Superior temporal gyrus (tissue), 1 donor: ENCODE measurements around the gene CARD8.
"Not testable (repeated sequence)": the region's sequence is repeated elsewhere in the genome, so short reads cannot be mapped to it uniquely, and the experiment has no call there.

Experiments used
- DNase-seq: peaks from one replicate; pipeline ENCODE4 v3.0.0-alpha.2; 2016; ENCODE audit errors: extremely low spot score

The CARD8 gene, protein sequence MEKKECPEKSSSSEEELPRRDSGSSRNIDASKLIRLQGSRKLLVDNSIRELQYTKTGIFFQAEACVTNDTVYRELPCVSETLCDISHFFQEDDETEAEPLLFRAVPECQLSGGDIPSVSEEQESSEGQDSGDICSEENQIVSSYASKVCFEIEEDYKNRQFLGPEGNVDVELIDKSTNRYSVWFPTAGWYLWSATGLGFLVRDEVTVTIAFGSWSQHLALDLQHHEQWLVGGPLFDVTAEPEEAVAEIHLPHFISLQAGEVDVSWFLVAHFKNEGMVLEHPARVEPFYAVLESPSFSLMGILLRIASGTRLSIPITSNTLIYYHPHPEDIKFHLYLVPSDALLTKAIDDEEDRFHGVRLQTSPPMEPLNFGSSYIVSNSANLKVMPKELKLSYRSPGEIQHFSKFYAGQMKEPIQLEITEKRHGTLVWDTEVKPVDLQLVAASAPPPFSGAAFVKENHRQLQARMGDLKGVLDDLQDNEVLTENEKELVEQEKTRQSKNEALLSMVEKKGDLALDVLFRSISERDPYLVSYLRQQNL

DNA sequence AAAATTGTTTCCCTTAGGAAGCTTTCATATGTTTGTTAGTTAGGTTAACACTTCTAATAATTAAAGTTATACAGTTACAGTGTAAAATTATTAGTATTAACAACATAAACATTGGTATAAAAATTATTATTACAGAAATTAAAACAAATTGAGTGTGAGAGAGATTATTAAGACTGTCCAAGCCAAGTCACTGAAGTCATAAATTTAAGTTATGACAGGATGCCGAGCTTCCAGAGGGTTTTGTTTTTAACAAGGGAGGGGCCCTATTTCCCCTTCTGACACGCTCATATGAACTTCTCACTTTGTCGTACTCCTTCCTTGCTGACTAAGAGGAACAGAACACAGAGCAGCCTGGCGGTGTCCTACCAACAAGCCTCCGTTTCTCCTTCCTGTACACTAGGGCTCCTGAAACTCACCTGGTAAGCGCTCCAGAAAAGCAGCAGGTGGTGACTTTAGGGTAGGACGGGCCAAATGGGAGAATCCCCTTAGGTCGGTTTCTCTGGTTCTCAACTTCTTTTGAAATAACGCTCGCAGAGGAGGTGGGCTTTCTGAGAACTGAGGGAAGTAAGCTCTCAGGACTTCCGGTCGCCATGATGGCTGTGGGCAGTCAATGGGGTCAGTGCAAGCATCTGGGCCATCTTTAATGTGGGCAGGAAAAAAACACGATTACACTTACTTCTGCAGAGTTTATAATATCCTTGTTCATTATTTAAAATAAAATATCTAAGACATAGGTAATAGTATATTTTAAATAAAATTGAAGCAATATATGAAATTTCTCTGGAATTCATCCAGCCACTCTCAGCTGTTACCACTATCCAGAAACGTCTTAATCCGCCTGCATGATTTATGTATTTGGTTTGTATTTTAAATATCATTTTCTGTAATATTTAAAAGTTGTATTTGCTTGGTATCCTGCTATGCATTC, at the start of gene CARD8:
TSS of gene CARD8 (minus strand) at position 537 of the 928 bp plus-strand sequence. CDS start 14,892 bp downstream, outside the sequence.
- DNase-seq: peak; percentile 92

DNA sequence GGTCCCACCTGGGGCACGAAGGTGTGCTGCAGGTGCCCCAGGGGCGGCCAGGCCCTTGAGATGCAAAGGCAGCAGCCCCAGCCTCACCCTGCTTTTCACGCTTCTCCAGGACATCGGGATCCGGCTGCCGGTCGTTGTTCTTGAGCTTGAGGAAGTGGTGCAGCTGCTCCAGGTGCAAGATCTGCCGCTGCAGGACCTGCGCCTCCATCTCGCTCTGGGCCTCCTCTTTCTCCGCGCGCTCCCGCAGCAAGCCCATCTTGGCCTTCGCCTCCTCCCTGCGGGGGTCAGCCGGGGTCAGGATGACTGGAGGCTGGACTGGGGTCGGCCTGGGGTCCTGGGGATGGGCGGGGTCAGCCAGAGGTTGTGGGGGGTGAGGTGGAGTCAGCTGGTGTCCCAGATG, 48.2 kb upstream of the CARD8 start:
- no peak for DNase-seq

DNA sequence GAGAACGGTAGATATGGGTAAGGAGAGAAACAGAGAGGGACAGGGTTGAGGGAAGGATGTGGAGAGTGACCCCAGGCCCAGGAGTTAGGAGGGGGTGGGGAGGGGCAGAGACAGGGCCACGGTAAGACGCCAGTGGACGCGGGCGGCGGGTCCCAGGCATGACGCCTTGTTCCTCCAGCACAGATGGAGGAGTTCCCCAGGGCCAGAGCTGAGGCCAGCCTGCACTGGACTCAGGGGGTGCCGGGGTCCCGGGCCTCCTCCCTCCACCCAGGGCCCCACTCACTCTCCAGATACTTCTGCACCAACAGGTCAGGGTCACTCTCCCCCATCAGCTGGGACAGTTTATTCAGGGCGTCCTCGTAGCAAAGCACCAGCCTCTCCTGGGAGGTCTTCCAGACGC, 47.7 kb upstream of the CARD8 start:
- no peak for DNase-seq

DNA sequence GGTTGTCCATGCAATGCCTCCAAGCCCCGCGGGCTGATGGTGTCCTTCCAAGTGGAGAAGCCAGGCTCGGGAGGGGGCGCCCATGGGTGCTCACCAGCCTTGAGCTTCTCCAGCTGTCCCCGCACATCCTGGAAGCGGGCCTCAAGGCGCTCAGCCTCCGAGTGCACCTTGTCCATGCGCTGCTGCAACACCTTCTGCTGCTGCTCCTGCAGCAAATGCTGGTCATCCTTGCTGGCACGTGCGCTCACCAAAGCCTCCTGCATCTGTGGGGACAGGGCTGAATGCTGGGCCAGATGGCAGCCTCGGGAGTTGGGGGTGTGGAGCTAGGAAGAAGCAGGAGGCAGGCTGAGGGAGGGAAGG, 46.9 kb upstream of the CARD8 start:
- DNase-seq: no peak

DNA sequence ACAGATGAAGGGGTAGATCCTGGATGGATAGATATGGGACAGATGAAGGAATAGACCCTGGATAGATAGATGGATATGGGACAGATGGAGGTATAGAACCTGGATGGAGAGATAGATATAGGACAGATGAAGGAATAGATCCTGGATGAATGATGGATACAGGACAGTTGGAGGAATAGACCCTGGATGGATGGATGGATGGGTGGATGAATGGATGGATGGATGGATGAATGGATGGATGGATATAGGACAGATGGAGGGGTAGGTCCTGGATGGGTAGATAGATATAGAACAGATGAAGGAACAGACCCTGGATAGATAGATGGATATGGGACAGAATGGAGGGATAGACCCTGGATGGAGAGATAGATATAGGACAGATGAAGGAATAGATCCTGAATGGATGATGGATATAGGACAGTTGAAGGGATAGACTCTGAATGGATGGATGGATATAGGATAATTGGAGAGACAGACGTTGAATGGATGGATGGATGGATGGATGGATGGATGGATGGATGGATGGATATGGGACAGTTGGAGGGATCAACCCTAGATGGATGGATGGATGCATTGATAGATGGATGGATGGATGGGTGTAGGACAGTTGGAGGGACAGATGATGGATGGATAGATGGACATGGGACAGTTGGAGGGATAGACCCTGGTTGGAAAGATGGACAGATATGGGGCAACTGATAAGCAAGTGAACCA, 46.3 kb upstream of the CARD8 start:
- no peak for DNase-seq

DNA sequence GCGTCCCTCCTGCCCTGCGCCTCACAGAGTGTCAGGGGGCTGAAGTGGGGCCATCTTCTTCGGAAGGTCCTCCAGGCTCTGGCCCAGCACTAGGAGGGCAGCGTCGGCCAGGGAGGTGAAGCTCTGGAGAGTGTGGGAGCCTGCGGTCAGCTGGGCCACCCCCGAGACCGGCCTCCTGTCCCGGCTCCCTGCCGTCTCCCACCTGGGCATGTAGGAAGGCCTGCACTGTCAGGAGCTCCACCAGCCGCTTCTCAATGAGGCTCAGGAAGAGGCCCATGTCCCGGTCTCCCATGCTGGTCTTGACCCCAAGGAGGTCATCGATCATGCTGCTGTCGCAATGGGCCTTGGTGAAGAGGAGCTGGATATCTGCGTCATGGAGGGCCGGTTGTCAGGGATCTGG, 42.3 kb upstream of the CARD8 start:
- DNase-seq: no peak

DNA sequence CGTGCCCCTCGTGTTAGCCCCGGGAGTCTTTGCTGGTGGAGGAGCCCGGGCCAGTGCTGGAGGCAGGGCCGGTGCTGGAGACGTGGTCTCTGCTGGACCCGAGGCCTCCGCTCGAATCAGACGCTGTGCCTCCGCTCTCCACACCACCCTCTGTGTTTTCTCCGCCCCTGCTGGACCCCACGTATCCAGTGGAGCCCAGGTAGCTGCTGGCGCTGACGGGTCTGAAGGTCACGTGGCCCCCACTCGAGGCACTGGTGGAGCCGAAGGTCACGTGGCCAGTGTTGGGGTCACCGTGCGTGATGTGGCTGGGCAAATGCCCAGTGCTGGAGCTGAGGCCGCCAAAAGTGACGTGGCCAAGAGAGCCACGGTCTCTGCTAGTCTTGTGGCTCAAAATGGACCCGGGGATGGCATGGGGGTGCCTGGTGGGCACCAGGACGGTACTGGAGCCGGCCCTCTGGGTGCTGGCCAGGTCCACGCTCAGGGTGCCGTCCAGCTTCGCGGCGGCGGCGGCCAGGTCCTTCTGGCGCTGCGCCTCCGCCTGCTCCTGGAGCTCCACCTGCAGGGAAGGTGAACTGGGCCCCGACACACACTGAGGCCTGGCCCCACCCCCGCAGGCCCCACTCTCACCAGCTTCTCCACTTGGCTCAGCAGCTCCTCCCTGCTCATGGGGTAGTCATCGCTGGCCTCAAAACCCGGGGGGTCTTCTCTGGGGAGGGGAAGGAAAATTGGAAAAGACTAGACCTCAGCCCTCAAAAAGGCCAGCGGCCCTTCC, 41.4 kb upstream of the CARD8 start:
- DNase-seq: no peak

DNA sequence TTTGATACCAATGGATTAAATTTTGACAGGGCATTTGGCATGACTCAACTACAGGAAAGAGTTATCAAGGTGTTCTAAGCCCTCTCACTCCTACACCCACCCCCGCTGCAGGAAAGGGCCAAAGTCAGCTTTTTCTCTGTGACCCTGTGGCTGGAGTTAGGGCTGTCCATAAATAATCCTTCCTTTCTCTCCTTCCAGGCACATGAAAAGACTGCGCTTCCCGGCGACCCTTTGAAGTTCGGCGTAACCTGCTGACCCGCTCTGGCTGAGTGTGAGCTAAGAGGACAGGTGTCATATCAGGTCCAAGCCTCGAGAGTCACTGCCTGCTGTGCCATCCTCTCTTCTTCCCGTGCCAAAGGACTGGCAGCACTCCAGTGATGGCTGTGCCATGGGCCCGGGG, 39.7 kb upstream of the CARD8 start:
- no peak for DNase-seq

DNA sequence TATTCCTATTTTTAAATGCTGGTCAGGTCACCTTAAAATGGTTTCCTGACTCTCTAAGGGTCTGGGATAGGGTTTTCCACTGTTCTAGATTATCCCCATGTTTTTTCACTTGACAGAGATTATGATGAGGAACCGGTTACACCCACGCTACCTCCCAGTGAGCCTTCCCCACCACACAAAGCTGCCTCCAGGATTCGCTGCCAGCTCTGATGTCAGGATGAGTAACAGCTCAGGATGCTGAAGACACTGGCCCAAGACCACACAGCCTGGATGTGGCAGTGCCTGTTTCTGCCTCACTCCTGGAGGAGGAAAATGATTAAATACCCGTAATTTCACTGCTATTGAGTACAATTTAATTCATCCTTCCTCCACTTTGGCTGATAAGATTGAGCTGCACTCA, 37.1 kb upstream of the CARD8 start:
- no peak for DNase-seq

DNA sequence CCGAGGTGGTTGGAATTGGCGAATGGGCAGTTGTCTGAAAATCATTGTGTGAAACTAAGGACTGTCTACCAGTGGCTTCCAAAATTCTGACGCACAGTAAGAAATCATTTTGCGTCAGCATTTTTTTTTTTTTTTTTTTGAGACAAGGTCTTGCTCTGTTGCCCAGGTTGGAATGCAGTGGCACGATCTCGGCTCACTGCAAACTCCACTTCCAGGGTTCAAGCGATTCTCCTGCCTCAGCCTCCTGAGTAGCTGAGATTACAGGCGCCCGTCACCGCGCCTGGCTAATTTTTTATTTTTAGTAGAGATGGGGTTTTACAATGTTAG, 35.7 kb upstream of the CARD8 start:
- DNase-seq: not testable (repeated sequence)

DNA sequence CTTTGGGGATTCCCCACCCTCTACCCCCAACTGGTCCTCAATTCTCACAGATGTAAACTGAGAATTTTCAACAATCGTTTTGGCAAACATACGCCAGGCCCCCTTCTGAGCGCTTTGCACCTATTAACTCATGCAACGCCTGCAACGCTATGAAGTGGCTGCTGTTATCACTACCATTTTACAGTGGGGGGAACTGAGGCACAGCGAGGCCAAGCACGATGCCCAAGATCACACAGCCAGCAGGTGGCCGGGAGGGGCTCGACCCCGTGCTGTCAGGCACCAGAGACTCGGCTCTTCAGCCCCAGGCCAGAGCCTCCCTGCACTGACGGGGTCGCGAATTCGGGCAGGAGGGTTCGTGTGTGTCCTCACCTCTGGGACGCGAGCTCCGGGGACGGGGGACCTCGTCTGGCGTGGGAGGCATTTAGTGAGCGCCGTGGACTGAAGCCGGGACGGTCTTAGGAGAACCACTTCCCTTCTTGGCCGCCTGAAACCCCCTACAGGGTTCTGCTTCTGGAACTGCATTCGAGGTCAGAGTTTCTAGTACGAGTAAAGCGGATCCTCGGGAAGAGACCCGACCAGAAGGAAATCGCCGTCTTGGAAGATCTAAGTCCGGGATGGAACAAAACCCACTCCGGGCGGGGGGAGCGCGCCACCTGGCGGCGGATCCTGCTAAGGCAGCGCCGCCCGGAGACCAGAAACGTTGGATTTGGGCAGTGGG, 35.2 kb upstream of the CARD8 start:
- peak; percentile 80 for DNase-seq

DNA sequence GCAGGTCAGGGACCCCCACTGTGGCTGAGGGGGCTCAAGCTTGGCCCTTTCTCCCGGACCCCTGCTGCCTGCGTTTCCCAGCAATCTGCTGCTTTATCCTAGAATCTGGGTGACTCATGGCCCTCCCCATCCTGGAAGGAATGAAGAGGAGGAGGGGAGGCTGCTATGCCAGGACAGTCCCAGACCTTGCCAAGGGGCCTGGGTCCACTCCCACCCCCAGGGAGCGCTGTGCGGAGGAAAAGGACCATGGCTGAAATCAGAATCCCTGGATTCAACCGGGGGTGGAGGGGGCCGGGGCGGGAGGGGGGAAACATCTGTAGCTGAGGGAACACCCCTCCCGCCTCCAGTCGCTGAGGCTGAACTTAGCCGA, 34.7 kb upstream of the CARD8 start:
- no peak for DNase-seq

DNA sequence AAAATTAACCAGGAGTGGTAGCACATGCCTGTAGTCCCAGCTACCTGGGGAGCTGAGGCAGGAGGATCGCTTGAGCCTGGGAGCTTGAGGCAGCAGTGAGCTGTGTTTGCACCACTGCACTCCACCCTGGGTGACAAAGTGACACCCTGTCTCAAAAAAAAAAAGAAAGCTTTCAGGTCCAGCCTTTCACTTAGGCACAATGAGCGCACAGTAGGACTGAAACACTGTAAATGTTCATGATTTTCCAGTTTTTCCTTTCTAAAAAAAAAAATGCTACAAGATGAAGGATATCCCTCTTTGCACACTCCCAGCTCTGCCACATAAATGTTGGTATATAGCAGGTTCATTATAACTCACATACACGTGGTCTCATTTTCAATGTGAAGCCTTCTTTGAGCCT, 32.0 kb upstream of the CARD8 start:
- no peak for DNase-seq

DNA sequence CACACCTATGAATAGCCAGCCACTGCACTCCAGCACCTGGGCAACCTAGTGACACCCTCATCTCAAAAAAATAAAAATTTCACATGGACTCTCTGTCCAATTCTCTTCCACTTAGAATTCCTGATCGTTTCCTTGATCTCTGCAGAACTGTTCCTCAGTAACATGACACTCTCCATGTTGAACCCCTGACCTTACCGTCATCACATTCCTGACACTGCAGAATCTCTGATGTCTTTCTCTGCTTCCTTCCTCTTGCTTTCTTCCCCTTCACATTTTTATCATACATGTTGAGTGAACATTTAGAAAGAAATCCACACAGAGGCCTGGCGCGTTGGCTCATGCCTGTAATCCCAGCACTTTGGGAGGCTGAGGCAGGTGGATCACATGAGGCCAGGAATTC, 29.2 kb upstream of the CARD8 start:
- DNase-seq: no peak

DNA sequence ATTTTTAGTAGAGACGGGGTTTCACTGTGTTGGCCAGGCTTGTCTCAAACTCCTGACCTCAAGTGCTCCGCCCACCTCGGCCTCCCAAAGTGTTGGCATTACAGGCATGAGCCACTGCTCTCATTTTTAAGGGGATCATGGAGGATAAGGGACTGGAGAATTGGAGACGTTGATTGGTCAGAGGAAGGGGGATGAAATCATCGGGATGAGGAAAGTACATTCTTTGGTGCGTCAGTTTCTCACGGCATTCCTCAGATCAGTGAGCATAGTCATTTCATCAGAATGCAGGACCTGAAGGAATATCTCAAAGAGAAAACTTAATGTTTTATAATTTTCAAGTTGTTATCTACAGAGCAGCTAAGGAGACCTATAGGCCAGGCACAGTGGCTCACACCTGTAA, 28.2 kb upstream of the CARD8 start:
- no peak for DNase-seq

DNA sequence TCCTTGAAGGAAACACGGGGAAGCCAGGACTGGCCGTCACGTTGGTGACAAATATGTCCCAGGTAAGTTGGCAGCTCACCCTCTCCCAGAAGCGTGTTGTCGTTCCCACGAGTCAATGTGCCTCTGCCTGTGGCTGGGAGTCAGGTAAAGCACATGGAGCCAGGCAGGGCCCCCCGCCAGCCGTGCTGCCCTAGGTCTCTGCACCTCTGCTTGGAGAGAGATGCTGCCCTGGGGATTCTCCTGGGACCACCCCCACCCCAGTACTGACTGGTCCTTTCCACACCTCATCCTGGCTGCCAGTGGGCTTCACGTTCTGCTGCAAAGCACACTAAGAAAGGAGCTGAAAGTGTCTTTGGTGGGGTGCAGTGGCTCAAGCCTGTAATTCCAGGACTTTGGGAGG, 24.0 kb upstream of the CARD8 start:
- no peak for DNase-seq

DNA sequence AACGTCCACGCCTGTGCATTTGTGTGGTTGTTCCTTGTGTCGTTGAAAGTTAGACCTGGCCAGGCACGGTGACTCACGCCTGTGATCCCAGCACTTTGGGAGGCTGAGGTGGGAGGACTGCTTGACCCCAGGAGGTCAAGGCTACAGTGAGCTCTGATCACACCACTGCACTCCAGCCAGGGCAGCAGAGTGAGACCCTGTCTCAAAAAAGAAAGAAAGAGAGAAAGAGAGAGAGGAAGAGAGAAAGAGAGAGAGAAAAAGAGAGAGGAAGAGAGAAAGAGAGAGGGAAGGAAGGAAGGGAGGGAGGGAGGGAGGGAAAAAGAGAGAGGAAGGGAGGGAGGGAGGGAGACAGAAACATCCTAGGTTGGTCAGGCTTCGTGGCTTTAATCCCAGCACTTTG, 19.2 kb upstream of the CARD8 start:
- no peak for DNase-seq

DNA sequence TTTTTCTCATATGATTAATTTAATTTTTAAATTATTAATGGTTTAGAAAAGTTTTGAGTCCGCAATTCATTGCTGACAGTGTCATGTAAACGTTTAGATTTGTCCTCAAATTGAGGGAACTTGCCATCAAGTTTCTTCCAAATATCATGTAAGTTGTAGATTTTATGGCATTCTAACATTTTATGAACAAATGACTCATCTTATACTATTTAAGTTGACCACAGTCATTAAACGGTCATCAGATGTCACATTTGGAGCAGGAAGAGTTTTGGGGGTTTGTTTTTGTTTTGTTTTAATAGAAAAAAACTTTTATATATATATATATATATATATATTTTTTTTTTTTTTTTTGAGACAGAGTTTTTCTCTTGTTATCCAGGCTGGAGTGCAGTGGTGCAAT, 18.5 kb upstream of the CARD8 start:
- DNase-seq: no peak

DNA sequence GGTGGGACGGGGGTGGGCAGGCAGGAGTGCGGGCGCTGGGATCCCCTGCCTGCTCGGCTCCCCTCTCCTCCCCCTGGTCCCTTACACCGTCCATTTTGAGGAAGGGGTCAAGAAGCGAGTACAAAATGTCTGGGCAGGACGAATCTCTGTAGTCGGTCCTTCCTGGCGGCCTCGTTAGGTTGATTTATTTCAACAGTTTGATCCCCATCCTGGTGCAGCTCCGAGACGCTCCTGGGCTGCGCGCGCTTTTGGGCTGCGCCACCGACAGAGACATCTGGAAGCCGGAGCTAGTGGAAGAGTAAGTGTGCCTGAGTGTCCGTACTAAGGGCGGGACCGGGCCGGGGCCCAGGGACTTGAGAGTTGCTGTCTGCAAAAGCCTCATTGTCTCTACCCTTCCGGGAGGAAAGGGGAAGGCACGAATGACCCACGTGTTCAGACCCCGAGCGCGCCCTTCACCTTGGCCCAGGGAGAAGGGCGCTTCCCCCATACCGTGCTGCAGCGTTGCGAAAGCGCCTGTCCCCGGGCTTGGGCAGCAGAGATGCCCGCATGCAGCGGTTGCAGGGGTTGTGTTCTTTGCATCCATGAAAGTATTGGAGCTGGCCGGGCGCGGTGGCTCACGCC, 15.9 kb upstream of the CARD8 start:
- no peak for DNase-seq

DNA sequence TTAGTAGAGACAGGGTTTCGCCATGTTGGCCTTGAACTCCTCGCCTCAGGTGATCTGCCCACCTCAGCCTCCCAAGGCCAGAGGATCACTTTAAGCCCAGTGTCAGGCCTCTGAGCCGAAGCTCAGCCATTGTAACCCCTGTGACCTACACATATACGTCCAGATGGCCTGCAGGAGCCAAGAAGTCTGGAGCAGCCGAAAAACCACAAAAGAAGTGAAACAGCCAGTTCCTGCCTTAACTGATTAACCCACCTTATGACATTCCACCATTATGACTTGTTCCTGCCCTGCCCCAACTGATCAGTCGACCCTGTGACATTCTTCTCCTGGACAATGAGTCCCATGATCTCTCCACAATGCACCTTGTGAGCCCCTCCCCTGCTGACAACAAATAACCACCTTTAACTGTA, 13.9 kb upstream of the CARD8 start:
- DNase-seq: not testable (repeated sequence)
